ENCODE measurements around the gene ME1.

- TF ChIP-seq CTCF (IDR thresholded peaks at IDR 0.05; ENCODE audit: extremely low read depth in 1 of 2, insufficient read depth in 1 of 2, low read depth in 1 of 2, low read length in 2 of 2) (no peak), POLR2AphosphoS5 (IDR thresholded peaks at IDR 0.05; ENCODE audit: insufficient read depth, low read depth, low read length) (no peak), POLR2A (IDR thresholded peaks at IDR 0.05; ENCODE audit: low read depth, low read length) (no peak)
These were observed 27.7 kb downstream of the ME1 start for GRCh38 chr6:83403191-83403590.

Data from endothelial cell of umbilical vein (primary cell).